ENCODE data around the gene ADARB1. TPM values are rescaled to one million over a fixed set of nuclear protein-coding genes. Genes with fewer than 3 reads are reported as not detected.

ADARB1 gene
- total RNA-seq, 1 experiment from 2014 or later = 8.4 TPM

DNA sequence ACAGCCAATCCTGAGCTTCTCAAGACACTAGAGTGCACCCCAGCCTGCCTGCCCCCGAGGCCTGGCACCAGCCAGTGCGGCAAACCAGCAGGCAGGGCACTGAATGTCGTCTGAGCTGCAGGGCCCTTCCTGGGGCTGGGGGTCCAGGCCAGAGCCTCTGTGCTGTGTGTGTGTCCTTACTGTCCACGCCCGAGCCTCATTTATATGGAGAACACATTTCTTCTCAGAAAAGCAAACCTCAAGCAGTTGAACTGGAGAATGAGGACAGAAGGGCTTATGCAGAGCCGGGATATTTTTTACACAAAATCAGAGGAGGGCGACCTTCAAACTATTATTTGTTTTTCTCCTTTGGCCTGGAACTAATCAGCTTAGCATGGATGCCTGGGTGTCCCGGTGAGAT lies 160.6 kb downstream of the ADARB1 start:
- peak in 1 of 2 experiments; percentile 21 for DNase-seq
- Histone ChIP-seq H3K36me3 (no peaks in the 10 kb centered on the region), H3K4me1 (peaks cover 10% of the 10 kb centered on the region), H3K9me3 (replicated peaks) (no peaks in the 10 kb centered on the region), H3K27me3 (no peaks in the 10 kb centered on the region), H3K27ac (no peak overlapping the region), H3K4me3 (peak overlapping the region; percentile 33; the same call in 1 of the 2 replicates)

DNA sequence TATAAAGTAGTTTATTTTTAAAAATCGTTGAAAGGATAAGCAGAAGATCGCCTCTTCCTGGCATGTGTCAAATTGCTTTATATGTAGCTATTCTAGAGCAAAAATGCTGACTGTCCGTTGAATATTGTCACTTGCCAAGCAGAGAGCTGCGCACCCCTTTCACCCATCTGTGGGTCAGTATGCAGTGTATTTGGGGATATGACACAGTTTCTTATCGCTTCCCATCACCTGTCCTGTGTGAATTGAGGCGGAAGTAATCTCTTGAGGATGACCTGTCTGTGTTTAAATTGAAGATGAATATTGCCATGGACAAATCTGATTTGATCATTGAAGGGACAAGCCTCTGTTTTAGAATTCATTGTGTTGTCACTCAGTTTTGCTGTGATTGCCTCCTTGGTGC lies 161.1 kb downstream of the ADARB1 start:
- Histone ChIP-seq H3K27ac (no peak overlapping the region), H3K27me3 (no peaks in the 10 kb centered on the region), H3K36me3 (no peaks in the 10 kb centered on the region), H3K4me1 (peaks cover 10% of the 10 kb centered on the region), H3K4me3 (peak overlapping the region; percentile 33; the same call in 1 of the 2 replicates), H3K9me3 (replicated peaks) (no peaks in the 10 kb centered on the region)
- no peak for DNase-seq

DNA sequence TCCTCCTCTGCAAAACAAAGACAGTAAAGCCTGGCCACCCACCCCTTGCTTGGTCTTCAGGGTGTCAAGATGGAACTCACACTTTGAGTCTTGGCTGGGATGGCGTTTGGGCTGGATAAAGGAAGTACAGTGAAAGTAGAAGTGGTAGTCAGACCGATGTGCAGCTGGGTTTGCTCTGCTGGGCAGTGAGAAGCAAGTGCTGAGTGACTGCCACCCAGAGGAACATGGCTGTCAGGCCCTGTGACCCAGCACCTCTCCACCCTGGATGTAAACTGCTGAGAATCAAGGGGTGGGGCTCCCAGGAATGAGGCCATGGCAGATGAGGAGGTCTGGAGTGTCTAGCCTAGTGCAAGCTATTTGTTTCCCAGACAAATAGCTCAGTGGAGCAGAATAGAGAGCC lies 162.1 kb downstream of the ADARB1 start:
- DNase-seq = no peak
- no peaks in the 10 kb centered on the region for H3K36me3 ChIP-seq
- no peak overlapping the region for H3K4me3 ChIP-seq
- peaks cover 10% of the 10 kb centered on the region for H3K4me1 ChIP-seq
- H3K9me3 ChIP-seq (replicated peaks) = no peaks in the 10 kb centered on the region
- no peaks in the 10 kb centered on the region for H3K27me3 ChIP-seq
- no peak overlapping the region for H3K27ac ChIP-seq

DNA sequence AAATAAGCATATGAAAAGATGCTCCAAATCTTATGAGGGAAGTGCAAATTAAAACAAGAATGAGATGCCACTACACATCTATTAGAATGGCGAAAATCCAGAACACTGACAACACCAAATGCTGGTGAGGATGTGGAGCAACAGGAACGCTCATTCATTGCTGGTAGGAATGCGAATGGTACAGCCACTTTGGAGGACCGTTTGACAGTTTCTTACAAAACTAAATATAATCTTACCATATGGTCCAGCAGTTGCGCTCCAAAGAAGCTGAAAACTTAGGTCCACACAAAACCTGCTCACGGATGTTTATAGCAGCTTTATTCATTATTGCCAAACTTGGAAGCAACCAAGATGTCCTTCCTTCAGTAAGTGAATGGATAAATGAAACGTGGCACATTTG lies 163.0 kb downstream of the ADARB1 start:
- Histone ChIP-seq H3K27ac (no peak overlapping the region), H3K27me3 (no peaks in the 10 kb centered on the region), H3K36me3 (no peaks in the 10 kb centered on the region), H3K9me3 (replicated peaks) (no peaks in the 10 kb centered on the region), H3K4me3 (no peak overlapping the region), H3K4me1 (peaks cover 10% of the 10 kb centered on the region)
- no peak for DNase-seq

DNA sequence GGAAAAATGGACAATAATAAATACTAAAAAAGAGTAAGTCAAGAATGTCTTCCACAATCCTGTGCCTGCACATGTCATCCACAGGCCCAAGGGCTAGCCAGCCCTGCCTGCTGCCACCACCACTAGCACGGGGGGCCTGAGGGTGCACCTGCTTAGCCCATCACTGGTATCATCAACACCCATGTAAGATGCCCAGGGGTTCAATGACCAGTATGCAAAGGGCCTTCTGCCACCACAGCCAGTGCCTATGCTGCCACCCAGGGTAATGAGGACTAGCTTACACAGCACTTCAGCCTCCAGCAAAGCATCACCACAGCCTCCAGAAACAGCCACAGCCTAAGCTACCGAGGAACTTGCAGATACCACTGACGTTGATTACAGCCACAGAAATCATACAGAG lies 167.0 kb downstream of the ADARB1 start:
- Histone ChIP-seq H3K27me3 (no peaks in the 10 kb centered on the region), H3K4me3 (no peak overlapping the region), H3K9me3 (replicated peaks) (peaks cover 10% of the 10 kb centered on the region), H3K27ac (no peak overlapping the region), H3K36me3 (no peaks in the 10 kb centered on the region), H3K4me1 (no peaks in the 10 kb centered on the region)
- DNase-seq = no peak

DNA sequence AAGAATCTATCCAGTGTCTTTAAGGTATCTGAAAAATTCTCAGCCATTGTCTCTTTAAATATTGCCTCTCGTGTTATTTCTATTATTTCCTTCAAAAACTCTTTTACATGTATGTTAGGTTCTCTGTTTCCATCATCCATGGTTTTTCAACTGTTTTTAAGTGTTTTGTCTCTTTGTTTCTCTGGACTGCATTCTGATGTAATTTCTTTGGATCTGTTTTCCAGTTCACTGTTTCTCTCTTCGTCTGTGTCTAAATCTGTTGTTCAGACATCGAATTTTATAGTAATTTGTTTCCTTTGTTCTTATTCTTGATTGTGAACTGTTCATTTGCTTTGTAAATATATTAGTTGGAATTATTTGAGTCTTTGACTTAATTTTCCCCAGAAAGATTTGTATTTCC lies 169.2 kb downstream of the ADARB1 start:
- no peak for DNase-seq
- peaks cover 2% of the 10 kb centered on the region; the same call in 1 of the 2 replicates for H3K4me1 ChIP-seq
- H3K9me3 ChIP-seq (replicated peaks) = peaks cover 10% of the 10 kb centered on the region
- H3K4me3 ChIP-seq = no peak overlapping the region
- peaks cover 5% of the 10 kb centered on the region; the same call in 1 of the 2 replicates for H3K27me3 ChIP-seq
- H3K27ac ChIP-seq = no peak overlapping the region
- no peaks in the 10 kb centered on the region for H3K36me3 ChIP-seq

DNA sequence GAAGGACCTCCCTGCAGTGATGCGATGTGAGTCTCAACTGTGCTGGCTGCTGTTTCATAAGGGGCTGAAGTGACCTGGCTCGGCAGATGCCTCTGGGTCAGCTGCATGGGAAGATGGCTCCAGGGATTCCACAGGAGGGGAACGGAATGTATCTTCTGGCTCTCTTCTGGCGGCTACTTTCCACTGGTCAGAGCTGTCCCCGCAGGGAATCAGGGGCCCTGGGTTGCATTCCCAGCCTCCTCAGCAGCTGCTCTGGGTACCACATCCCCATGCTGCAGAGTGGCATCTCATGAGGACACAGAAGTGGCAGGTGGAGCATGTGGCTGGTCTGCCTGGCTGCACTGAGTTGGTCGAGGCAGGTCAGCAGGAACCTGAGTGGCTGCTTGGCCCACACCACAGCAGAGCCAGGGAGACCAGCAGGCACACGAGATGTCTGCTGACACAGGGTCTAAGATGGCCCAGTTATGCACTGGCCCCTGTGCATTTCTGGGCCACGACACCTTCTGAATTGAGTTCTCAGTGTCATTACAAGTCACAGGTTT lies 170.5 kb downstream of the ADARB1 start:
- Histone ChIP-seq H3K9me3 (replicated peaks) (peaks cover 10% of the 10 kb centered on the region), H3K4me1 (peaks cover 3% of the 10 kb centered on the region; the same call in 1 of the 2 replicates), H3K4me3 (no peak overlapping the region), H3K27me3 (peaks cover 5% of the 10 kb centered on the region; the same call in 1 of the 2 replicates), H3K27ac (no peak overlapping the region), H3K36me3 (no peaks in the 10 kb centered on the region)
- DNase-seq = no peak

DNA sequence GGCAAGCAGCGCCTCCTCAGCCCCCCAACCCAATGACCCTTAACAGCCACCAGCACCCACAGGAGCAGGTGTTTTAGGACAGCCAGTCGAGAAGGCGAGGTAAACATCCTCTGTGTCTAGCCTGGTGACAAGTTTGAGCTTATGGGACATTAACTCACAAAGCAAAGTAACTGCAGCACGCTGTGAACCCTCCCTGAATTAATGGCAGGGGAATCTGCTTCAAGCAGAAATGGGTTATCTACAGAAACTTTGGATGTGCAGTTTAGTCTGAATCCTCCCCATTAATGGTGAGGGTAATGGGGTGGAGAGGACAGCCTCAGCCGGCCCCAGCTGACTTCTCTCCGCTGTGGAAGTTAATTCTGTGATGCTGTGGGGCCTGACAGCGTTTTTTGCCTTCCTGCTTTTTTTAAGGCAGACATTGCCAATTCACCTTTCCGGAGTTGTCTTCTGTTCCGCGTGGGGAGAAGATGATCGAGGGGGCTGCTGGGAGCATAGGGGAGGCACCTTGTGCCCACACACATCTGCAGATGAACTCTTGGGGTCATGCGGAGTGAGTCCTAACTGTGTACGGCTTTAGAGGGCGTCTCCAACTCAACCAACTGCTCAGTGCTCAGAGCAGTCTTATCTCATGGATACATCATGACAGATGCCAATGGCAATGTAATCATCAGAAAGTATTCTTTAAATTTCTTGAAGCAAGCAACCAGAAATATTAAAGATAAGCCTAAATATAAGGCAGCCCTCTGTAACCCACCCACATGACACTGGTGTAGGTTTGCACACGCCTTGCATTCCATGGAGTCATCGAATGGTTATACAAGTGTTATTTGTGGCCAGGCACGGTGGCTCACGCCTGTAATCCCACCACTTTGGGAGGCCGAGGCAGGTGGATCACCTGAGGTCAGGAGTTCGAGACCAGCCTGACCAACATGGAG lies 172.3 kb downstream of the ADARB1 start:
- DNase-seq = no peak

DNA sequence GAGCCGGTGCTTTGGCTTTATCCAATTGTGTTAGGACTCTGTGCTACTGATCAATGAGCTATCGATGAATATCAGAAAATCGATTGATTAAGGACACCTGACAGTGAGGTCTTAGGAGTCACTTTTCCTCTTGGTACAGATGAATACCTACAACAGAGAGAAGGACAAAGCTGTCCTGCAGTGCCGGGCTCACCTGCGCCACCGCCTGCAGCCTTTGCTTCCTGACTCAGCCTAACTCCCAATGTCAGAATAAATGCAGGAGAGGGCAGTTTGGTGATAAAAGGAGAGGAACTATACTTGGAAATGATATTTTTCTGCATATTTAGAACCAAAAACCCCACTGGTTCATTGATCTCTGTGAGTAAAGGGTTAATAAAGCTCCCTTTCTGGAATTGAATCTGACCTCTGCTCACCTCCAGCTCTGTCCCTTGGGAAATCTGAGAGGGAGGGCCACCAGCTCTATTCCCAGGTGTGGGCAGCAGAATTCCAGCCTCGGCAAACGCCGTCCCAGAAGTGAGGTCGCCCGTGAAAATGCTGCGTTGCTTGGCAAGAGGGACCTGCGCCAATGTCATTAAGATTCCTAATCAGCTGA lies 174.0 kb downstream of the ADARB1 start:
- H3K36me3 ChIP-seq = no peaks in the 10 kb centered on the region
- H3K4me3 ChIP-seq = peak overlapping the region; percentile 40
- H3K9me3 ChIP-seq (replicated peaks) = peaks cover 9% of the 10 kb centered on the region
- H3K4me1 ChIP-seq = peaks cover 3% of the 10 kb centered on the region; the same call in 1 of the 2 replicates
- H3K27ac ChIP-seq = no peak overlapping the region
- H3K27me3 ChIP-seq = peaks cover 5% of the 10 kb centered on the region; the same call in 1 of the 2 replicates
- DNase-seq = no peak

More for the DNA sequence above, 172.3 kb downstream of the ADARB1 start:
- H3K9me3 ChIP-seq (replicated peaks) = peaks cover 10% of the 10 kb centered on the region
- no peak overlapping the region for H3K4me3 ChIP-seq
- no peak overlapping the region for H3K27ac ChIP-seq
- H3K27me3 ChIP-seq = peaks cover 5% of the 10 kb centered on the region; the same call in 1 of the 2 replicates
- H3K4me1 ChIP-seq = peaks cover 3% of the 10 kb centered on the region; the same call in 1 of the 2 replicates
- H3K36me3 ChIP-seq = no peaks in the 10 kb centered on the region

DNA sequence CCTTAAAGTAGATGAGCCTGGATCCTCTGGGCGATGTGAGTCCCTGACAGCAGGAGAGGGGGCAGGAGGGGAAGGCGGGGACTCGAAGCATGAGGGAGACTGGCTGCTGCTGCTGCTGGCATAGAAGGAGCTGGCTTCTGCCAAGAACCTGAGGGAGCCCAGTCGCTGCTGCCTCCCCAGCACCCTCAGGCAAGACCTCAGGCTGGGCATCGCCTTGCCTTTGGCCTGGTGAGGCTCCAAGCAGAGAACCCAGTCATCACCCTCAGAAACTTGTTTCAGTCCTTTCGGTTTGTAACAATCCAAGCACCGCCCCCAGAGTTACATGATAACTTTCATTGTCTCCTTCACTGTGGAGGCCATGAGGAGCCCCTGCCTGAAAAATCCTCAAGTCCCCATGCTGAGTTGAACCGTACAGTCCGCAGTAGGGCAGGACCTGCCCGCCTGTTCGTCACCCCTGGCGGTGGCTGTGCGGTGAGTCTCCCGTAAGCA lies 174.6 kb downstream of the ADARB1 start:
- H3K4me3 ChIP-seq = peak overlapping the region; percentile 40
- peak; percentile 34 to 59 for DNase-seq
- peaks cover 3% of the 10 kb centered on the region; the same call in 1 of the 2 replicates for H3K4me1 ChIP-seq
- no peaks in the 10 kb centered on the region for H3K36me3 ChIP-seq
- H3K9me3 ChIP-seq (replicated peaks) = peaks cover 3% of the 10 kb centered on the region
- H3K27me3 ChIP-seq = peaks cover 5% of the 10 kb centered on the region; the same call in 1 of the 2 replicates
- H3K27ac ChIP-seq = no peak overlapping the region

DNA sequence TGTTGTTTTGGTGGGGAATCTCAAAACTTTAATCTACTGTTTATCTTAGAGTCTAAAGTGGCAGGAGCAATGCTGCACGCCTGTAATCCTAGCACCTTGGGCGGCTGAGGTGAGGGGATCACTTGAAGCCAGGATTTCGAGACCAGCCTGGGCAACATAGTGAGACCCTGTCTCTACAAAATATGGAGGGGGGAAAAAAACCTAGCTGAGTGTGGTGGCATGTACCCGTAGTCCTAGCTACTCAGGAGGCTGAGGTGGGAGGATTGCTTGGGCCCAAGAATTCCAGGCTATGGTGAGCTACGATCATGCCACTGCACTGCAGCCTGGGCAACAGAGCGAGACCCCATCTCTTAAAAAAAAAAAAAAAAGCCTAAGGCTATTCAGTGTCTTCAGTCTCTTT lies 175.2 kb downstream of the ADARB1 start:
- Histone ChIP-seq H3K27ac (no peak overlapping the region), H3K36me3 (no peaks in the 10 kb centered on the region), H3K9me3 (replicated peaks) (no peaks in the 10 kb centered on the region), H3K4me3 (no peak overlapping the region), H3K4me1 (peaks cover 3% of the 10 kb centered on the region; the same call in 1 of the 2 replicates), H3K27me3 (peaks cover 5% of the 10 kb centered on the region; the same call in 1 of the 2 replicates)
- no peak for DNase-seq

DNA sequence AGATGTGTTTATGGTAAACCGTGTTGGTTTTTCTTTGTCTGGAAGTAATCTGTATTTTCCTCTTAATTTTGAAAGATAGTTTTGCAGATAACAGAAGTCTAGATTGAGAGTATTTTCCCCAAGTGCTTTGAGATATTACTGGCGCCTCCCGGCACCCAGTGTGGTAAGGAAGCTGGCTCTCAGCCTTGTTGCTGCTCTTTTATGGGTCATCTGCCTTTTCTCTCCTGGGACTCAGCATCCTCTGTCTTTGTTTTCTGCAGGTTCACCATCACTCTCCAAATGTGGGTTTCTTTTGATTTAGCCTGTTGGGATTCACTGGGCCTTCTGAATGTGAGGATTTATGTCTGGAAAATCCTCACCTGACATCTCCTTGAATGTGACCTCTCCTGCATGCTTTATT lies 175.9 kb downstream of the ADARB1 start:
- H3K4me3 ChIP-seq = no peak overlapping the region
- no peaks in the 10 kb centered on the region for H3K36me3 ChIP-seq
- H3K4me1 ChIP-seq = peaks cover 5% of the 10 kb centered on the region; the same call in 1 of the 2 replicates
- H3K9me3 ChIP-seq (replicated peaks) = no peaks in the 10 kb centered on the region
- no peak for DNase-seq
- no peak overlapping the region for H3K27ac ChIP-seq
- peaks cover 5% of the 10 kb centered on the region; the same call in 1 of the 2 replicates for H3K27me3 ChIP-seq

DNA sequence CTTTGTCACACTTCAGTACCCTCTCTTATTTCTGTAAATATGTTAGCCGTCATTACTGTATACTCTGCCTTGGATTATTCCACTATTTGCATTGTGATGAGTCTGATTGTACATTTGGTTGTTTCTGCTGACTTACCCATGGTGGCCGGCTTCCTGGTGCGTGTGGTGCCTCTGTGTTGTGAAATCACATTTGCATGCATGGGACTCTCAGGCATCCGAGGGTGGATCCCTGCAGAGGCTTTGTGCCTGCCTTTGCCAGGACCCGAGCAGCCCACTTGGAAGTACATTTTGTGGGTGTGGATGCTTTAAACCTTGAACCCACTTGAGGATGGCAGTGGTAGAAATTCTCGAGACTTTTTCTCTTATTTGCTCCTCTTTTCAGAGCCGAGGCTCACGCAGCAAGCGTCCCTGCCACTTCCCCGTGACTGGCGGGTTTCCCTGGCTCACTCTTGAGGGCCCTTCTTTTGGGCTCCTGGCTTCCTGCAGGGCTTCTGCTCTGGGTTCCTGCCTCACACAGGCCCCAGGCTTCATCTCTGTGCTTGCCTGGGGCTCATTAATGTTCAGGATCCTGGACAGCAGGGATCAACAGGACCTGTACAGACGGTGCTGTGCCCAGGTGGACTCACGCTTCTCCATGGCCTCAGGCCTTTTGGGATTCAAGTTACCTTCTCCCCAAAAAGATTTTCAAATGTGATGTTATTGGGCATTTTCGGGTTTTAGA lies 176.7 kb downstream of the ADARB1 start:
- H3K4me1 ChIP-seq = peaks cover 7% of the 10 kb centered on the region; the same call in 1 of the 2 replicates
- DNase-seq = no peak
- no peak overlapping the region for H3K4me3 ChIP-seq
- H3K27me3 ChIP-seq = peaks cover 5% of the 10 kb centered on the region; the same call in 1 of the 2 replicates
- H3K9me3 ChIP-seq (replicated peaks) = no peaks in the 10 kb centered on the region
- H3K36me3 ChIP-seq = no peaks in the 10 kb centered on the region
- H3K27ac ChIP-seq = no peak overlapping the region
